ENCODE data around the gene APLNR. TPM values are rescaled to one million over a fixed set of nuclear protein-coding genes. Genes with fewer than 3 reads are reported as not detected.

Gene APLNR
- total and polyA plus RNA-seq, 2 of the 8 experiments (the other 6 are each of a cell fraction or from before 2014, with no cell fraction given): 0.80 TPM; not detected in 1

DNA sequence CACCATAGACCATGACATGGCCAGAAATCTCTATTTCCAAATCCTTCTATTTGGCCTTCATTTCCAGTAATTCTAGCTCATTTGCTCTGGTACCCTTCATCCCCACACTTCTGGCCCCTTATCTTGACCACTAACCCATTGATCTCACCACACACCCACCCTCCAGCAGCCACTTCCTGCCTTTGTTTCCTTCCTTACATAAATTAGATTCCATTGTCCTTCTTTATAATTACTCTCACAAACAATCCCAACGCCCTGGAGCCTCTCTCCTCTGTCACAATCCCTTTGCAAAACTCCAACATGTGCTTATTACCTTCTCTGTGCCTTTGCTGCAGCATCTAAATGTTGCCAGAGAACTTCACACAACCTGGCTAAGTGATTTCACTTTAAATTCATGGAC is 14.8 kb downstream of the APLNR start:
- FAIRE-seq (no peak), DNase-seq (ENCODE audit: low read depth in 1 of 2, low spot score in 2 of 2) (no peak)
- no peak overlapping the region for H2AK5ac ChIP-seq (ENCODE audit: low read depth, low read length)
- H2AFZ ChIP-seq (ENCODE audit: low read length): no peak overlapping the region
- H3K4ac ChIP-seq (replicated peaks; ENCODE audit: insufficient read length, low read depth, low read length): no peak overlapping the region
- no peak overlapping the region for H4K5ac ChIP-seq (ENCODE audit: insufficient read length, low read depth, low read length)
- 80% methylated on average over 1 of the region's 1 CpG; no CpG with 5 or more reads in 1 of the 2 experiments for WGBS, 2 experiments (ENCODE audit: extremely low coverage in 1 of 2, insufficient coverage in 1 of 2, insufficient read length in 1 of 2, insufficient replicate concordance in 2 of 2, low coverage in 1 of 2, low lambda C conversion rate in 2 of 2, missing lambda C conversion rate in 1 of 2)
- no peak overlapping the region for H2BK5ac ChIP-seq (ENCODE audit: low read depth, low read length)
- H2BK15ac ChIP-seq (ENCODE audit: low read length): no peak overlapping the region
- H4K20me1 ChIP-seq (replicated peaks in 1 of 2; ENCODE audit: control insufficient read depth in 1 of 2, insufficient read depth in 2 of 2, low read length in 2 of 2): no peaks in the 10 kb centered on the region
- H3K9ac ChIP-seq (replicated peaks in 1 of 4; ENCODE audit: extremely low read depth in 1 of 4, low read depth in 3 of 4, low read length in 3 of 4): no peak overlapping the region
- H3K27me3 ChIP-seq (replicated peaks in 1 of 4; ENCODE audit: control insufficient read depth in 3 of 4, extremely low read depth in 1 of 4, insufficient read depth in 3 of 4, low read length in 3 of 4): no peaks in the 10 kb centered on the region
- ChIA-PET POLR2A (ENCODE audit: partially characterized antibody) (no interaction called here), CTCF (ENCODE audit: partially characterized antibody) (interaction anchor here (0.7 to 1.6 kb wide), 3 partner anchors 27 to 382 kb away, joined by 3 read pairs; no protein-coding TSS in a partner anchor)
- H3K56ac ChIP-seq (replicated peaks; ENCODE audit: insufficient read length, low read depth, low read length): no peak overlapping the region
- no peak overlapping the region for H2BK20ac ChIP-seq (ENCODE audit: low read length)
- no peak overlapping the region for H3K4me2 ChIP-seq (ENCODE audit: insufficient read depth in 1 of 2, low read depth in 2 of 2, low read length in 2 of 2)
- no peaks in the 10 kb centered on the region for H3K79me2 ChIP-seq (ENCODE audit: control insufficient read depth in 1 of 2, insufficient read depth in 2 of 2, low read length in 2 of 2)
- H3K79me1 ChIP-seq (ENCODE audit: low read depth, low read length): no peaks in the 10 kb centered on the region
- H3K23ac ChIP-seq (ENCODE audit: insufficient read length): no peak overlapping the region
- H4K91ac ChIP-seq (replicated peaks; ENCODE audit: insufficient read length, low read length): no peak overlapping the region
- H3K14ac ChIP-seq (ENCODE audit: insufficient read length): no peak overlapping the region
- no peak overlapping the region for H2BK12ac ChIP-seq (ENCODE audit: low read depth, low read length)
- H4K8ac ChIP-seq (ENCODE audit: extremely low read depth, insufficient read depth, low read length): no peak overlapping the region
- H3K4me1 ChIP-seq (replicated peaks in 1 of 4; ENCODE audit: control insufficient read depth in 3 of 4, insufficient read depth in 4 of 4, low read length in 3 of 4): peaks cover 0 to 3% (median 0%) of the 10 kb centered on the region in 4 experiments; a peak in 2 of 7 replicates
- no peaks in the 10 kb centered on the region for H3K23me2 ChIP-seq (ENCODE audit: low read depth, low read length)
- H3K9me3 ChIP-seq (ENCODE audit: insufficient read depth in 2 of 2, low read depth in 1 of 2, low read length in 1 of 2): no peaks in the 10 kb centered on the region
- H3K27ac ChIP-seq (ENCODE audit: low read depth, low read length): no peak overlapping the region
- H2BK120ac ChIP-seq (replicated peaks; ENCODE audit: low read depth, low read length): no peak overlapping the region
- H3K4me3 ChIP-seq (ENCODE audit: extremely low read depth in 1 of 4, insufficient read depth in 2 of 4, low read depth in 3 of 4, low read length in 4 of 4): no peak overlapping the region
- H3K18ac ChIP-seq (ENCODE audit: extremely low read depth, low read length): no peak overlapping the region
- H3K36me3 ChIP-seq (ENCODE audit: control insufficient read depth in 2 of 4, insufficient read depth in 4 of 4, low read length in 3 of 4): no peaks in the 10 kb centered on the region
- TF ChIP-seq CBX5 (IDR thresholded peaks at IDR 0.05; ENCODE audit: low read depth, low read length) (no peak), PHF8 (conservative IDR thresholded peaks at IDR 0.05; ENCODE audit: low read depth, low read length) (no peak), CTBP2 (IDR thresholded peaks at IDR 0.05; ENCODE audit: borderline replicate concordance, insufficient read depth, insufficient read length, low read length) (no peak), NANOG (IDR thresholded peaks at IDR 0.05; ENCODE audit: insufficient read depth, low read depth, low read length, poor library complexity, severe bottlenecking) (no peak), RFX5 (IDR thresholded peaks at IDR 0.05; ENCODE audit: borderline replicate concordance, low read depth, low read length) (no peak), POLR2AphosphoS5 (IDR thresholded peaks at IDR 0.05; ENCODE audit: low read depth, low read length) (no peak), HDAC6 (IDR thresholded peaks at IDR 0.05; ENCODE audit: low read depth, low read length) (no peak), NRF1 (IDR thresholded peaks at IDR 0.05; ENCODE audit: low read depth, low read length) (no peak), TAF1 (IDR thresholded peaks at IDR 0.05; ENCODE audit: low read depth, low read length) (no peak), KDM1A (IDR thresholded peaks at IDR 0.05; ENCODE audit: borderline replicate concordance, low read length) (no peak), E2F6 (IDR thresholded peaks at IDR 0.05) (no peak), KDM5A (IDR thresholded peaks at IDR 0.05; ENCODE audit: low read length) (no peak), ASH2L (IDR thresholded peaks at IDR 0.05; ENCODE audit: low read length) (no peak), SIRT6 (IDR thresholded peaks at IDR 0.05; ENCODE audit: low read length) (no peak), ZNF274 (IDR thresholded peaks at IDR 0.05; ENCODE audit: borderline replicate concordance, extremely low read depth, low read length) (no peak)
